Measurements from ENCODE around the gene AMN. TPM values are rescaled to one million over a fixed set of nuclear protein-coding genes. Genes with fewer than 3 reads are reported as not detected.

The AMN gene
- polyA plus RNA-seq, 3 donors = 0.09 TPM; not detected in 2

- Histone ChIP-seq H3K4me2 (replicated peaks; ENCODE audit: extremely low read depth, low read length, poor library complexity, severe bottlenecking) (no peak overlapping the region), H3K9ac (ENCODE audit: insufficient read depth, low read length, poor library complexity, severe bottlenecking) (no peak overlapping the region), H3K4me1 (ENCODE audit: control insufficient read depth in 1 of 2, insufficient read depth in 2 of 2, low read length in 2 of 2) (no peaks in the 10 kb centered on the region), H3K4me3 (replicated peaks in 1 of 3; ENCODE audit: low read depth in 2 of 3, low read length in 3 of 3) (no peak overlapping the region), H3K27ac (ENCODE audit: low read depth in 1 of 2, low read length in 2 of 2) (no peak overlapping the region), H4K20me1 (ENCODE audit: insufficient read depth, low read length) (no peaks in the 10 kb centered on the region), H3K27me3 (ENCODE audit: control insufficient read depth in 2 of 2, insufficient read depth in 2 of 2, low read length in 2 of 2) (no peaks in the 10 kb centered on the region), H3K36me3 (replicated peaks in 1 of 2; ENCODE audit: control insufficient read depth in 1 of 2, insufficient read depth in 2 of 2, low read length in 2 of 2) (peaks cover 0 to 27% of the 10 kb centered on the region in 2 donors), H3K9me3 (replicated peaks in 1 of 2; ENCODE audit: control insufficient read depth in 1 of 2, insufficient read depth in 1 of 2, low read length in 2 of 2) (no peaks in the 10 kb centered on the region), H3K79me2 (ENCODE audit: insufficient read depth, low read length) (no peaks in the 10 kb centered on the region), H2AFZ (ENCODE audit: insufficient read depth, low read depth, low read length, poor library complexity, severe bottlenecking) (no peak overlapping the region)
- no peaks in the 10 kb centered on the region for H3K9me3 Mint-ChIP-seq
- peaks cover 0 to 4% (median 2%) of the 10 kb centered on the region in 3 donors for H3K27me3 Mint-ChIP-seq (ENCODE audit: low read depth in 3 of 3)
- WGBS (ENCODE audit: insufficient coverage) = 87% methylated on average over 19 of the region's 19 CpGs
- peaks cover 41 to 43% of the 10 kb centered on the region in 2 donors for H3K36me3 Mint-ChIP-seq
- DNase-seq = no peak
- intact Hi-C loops (cut with micrococcal nuclease) = no loop called here
- no peak overlapping the region for H3K27ac Mint-ChIP-seq
- H3K4me1 Mint-ChIP-seq = no peaks in the 10 kb centered on the region
- H3K4me3 Mint-ChIP-seq = no peak overlapping the region
- no peak for TF ChIP-seq CTCF (IDR thresholded peaks at IDR 0.05)
Observed at GRCh38 chr14:102940729-102941362, 18.4 kb downstream of the AMN start.

- Histone ChIP-seq H3K27ac (ENCODE audit: low read depth in 1 of 2, low read length in 2 of 2) (no peak overlapping the region), H3K27me3 (ENCODE audit: control insufficient read depth in 2 of 2, insufficient read depth in 2 of 2, low read length in 2 of 2) (no peaks in the 10 kb centered on the region), H3K4me3 (replicated peaks in 1 of 3; ENCODE audit: low read depth in 2 of 3, low read length in 3 of 3) (no peak overlapping the region), H3K4me2 (replicated peaks; ENCODE audit: extremely low read depth, low read length, poor library complexity, severe bottlenecking) (no peak overlapping the region), H3K79me2 (ENCODE audit: insufficient read depth, low read length) (no peaks in the 10 kb centered on the region), H4K20me1 (ENCODE audit: insufficient read depth, low read length) (no peaks in the 10 kb centered on the region), H2AFZ (ENCODE audit: insufficient read depth, low read depth, low read length, poor library complexity, severe bottlenecking) (no peak overlapping the region), H3K9ac (ENCODE audit: insufficient read depth, low read length, poor library complexity, severe bottlenecking) (no peak overlapping the region), H3K9me3 (replicated peaks in 1 of 2; ENCODE audit: control insufficient read depth in 1 of 2, insufficient read depth in 1 of 2, low read length in 2 of 2) (no peaks in the 10 kb centered on the region), H3K36me3 (replicated peaks in 1 of 2; ENCODE audit: control insufficient read depth in 1 of 2, insufficient read depth in 2 of 2, low read length in 2 of 2) (peaks cover 3 to 33% of the 10 kb centered on the region in 2 donors), H3K4me1 (ENCODE audit: control insufficient read depth in 1 of 2, insufficient read depth in 2 of 2, low read length in 2 of 2) (no peaks in the 10 kb centered on the region)
- H3K9me3 Mint-ChIP-seq = no peaks in the 10 kb centered on the region
- H3K27ac Mint-ChIP-seq = no peak overlapping the region
- 74% methylated on average over 10 of the region's 10 CpGs for WGBS (ENCODE audit: insufficient coverage)
- H3K4me1 Mint-ChIP-seq = no peaks in the 10 kb centered on the region
- TF ChIP-seq CTCF (IDR thresholded peaks at IDR 0.05) = no peak
- intact Hi-C loops (cut with micrococcal nuclease) = no loop called here
- peaks cover 0 to 4% (median 3%) of the 10 kb centered on the region in 3 donors for H3K27me3 Mint-ChIP-seq (ENCODE audit: low read depth in 3 of 3)
- no peak for DNase-seq
- peaks cover 47 to 50% of the 10 kb centered on the region in 2 donors for H3K36me3 Mint-ChIP-seq
- H3K4me3 Mint-ChIP-seq = no peak overlapping the region
Observed at GRCh38 chr14:102941419-102942011, 19.1 kb downstream of the AMN start.

All from CD14-positive monocyte (primary cell).